ENCODE data around the gene PDS5B.

GRCh38 chr13:32737679-32738078 is 151.4 kb downstream of the PDS5B start:
- TF ChIP-seq CTCF (IDR thresholded peaks at IDR 0.05; ENCODE audit: poor library complexity) (no peak), EZH2 (IDR thresholded peaks at IDR 0.05; ENCODE audit: borderline replicate concordance) (no peak)
